HG03103 (cell line): ENCODE data around the gene ROPN1L.
A peak's percentile ranks its signal among the peaks of the same experiment; 100 is the strongest.
"Not testable (repeated sequence)": the region's sequence is repeated elsewhere in the genome, so short reads cannot be mapped to it uniquely, and the experiment has no call there.

Experiments used
- ATAC-seq: cut with Tn5 transposase; IDR thresholded peaks from one replicate; pipeline ENCODE4 v1.9.1; 2021; ENCODE audit warnings: low read depth; ENCODE audit not compliant: unreplicated experiment

Gene ROPN1L

GRCh38 chr5:10441083-10441991 is at the start of gene ROPN1L:
Gene ROPN1L, plus strand, starts transcription at chr5:10441879. Its CDS starts 289 bp downstream, at chr5:10442168.
- peak; percentile 93 for ATAC-seq

- ATAC-seq: not testable (repeated sequence)
Measured at GRCh38 chr5:10392567-10393328, 48.9 kb upstream of the ROPN1L start.

- no peak for ATAC-seq
Measured at GRCh38 chr5:10393491-10393890, 48.2 kb upstream of the ROPN1L start.

- no peak for ATAC-seq
Measured at GRCh38 chr5:10396552-10396951, 45.1 kb upstream of the ROPN1L start.

- no peak for ATAC-seq
Measured at GRCh38 chr5:10399839-10400238, 41.8 kb upstream of the ROPN1L start.

- ATAC-seq: no peak
Measured at GRCh38 chr5:10400411-10400810, 41.3 kb upstream of the ROPN1L start.

- no peak for ATAC-seq
Measured at GRCh38 chr5:10400831-10401230, 40.8 kb upstream of the ROPN1L start.

GRCh38 chr5:10401498-10401897 is 40.2 kb upstream of the ROPN1L start:
- ATAC-seq: no peak

GRCh38 chr5:10403829-10404228 is 37.9 kb upstream of the ROPN1L start:
- ATAC-seq: no peak

GRCh38 chr5:10406651-10407050 is 35.0 kb upstream of the ROPN1L start:
- ATAC-seq: no peak

GRCh38 chr5:10409504-10409903 is 32.2 kb upstream of the ROPN1L start:
- ATAC-seq: no peak

GRCh38 chr5:10410662-10411061 is 31.0 kb upstream of the ROPN1L start:
- ATAC-seq: no peak

GRCh38 chr5:10411336-10411735 is 30.3 kb upstream of the ROPN1L start:
- ATAC-seq: no peak

GRCh38 chr5:10416868-10417267 is 24.8 kb upstream of the ROPN1L start:
- ATAC-seq: no peak

- peak; percentile 57 for ATAC-seq
Measured at GRCh38 chr5:10418654-10419345, 22.9 kb upstream of the ROPN1L start.

GRCh38 chr5:10420468-10420867 is 21.2 kb upstream of the ROPN1L start:
- no peak for ATAC-seq

- ATAC-seq: no peak
Measured at GRCh38 chr5:10420932-10421331, 20.7 kb upstream of the ROPN1L start.

GRCh38 chr5:10421896-10422691 is 19.6 kb upstream of the ROPN1L start:
- ATAC-seq: no peak

- no peak for ATAC-seq
Measured at GRCh38 chr5:10423022-10423421, 18.7 kb upstream of the ROPN1L start.

GRCh38 chr5:10424124-10424731 is 17.5 kb upstream of the ROPN1L start:
- ATAC-seq: no peak
